Measurements from ENCODE around the gene RFT1.
A peak's percentile ranks its signal among the peaks of the same experiment; 100 is the strongest.

RFT1 gene

GRCh38 chr3:53091011-53091410, 39.2 kb downstream of the RFT1 start:
- no peak for DNase-seq (ENCODE audit: low read depth)

GRCh38 chr3:53089511-53089910, 40.7 kb downstream of the RFT1 start:
- no peak for DNase-seq (ENCODE audit: low read depth)

GRCh38 chr3:53085476-53085875, 44.8 kb downstream of the RFT1 start:
- DNase-seq (ENCODE audit: low read depth) = no peak

DNA sequence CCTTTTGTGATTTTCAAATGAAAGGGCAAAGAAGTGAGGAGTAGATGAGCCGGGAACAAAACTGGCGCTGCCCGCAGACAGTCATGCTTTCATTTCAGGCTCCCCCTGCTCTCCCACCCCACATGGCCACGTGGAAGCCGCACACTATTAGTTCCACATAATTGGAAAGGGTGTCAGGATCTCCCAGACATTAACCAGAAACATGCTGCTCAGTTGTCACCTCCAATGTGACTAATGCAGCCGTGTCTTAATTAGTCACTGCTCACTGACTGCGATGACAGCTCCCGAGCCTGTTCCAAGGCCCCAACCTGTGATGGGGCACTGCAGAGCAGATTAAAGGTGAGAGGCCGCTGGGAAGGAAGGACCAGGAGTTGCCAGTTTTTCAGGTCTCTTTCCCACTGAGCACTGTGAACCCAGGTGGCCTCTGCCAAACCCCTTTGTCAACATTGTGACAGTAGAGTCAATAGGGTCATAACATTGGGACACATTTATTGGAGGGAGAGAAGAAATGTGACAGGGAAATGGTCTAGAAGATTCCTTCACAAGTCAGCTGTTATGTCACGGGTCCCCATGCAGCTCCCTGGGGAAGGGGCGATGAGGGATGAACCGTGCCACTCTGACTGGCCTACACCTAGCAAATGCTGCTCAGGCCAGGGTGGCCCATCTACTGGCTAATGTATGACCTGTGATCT, 45.8 kb downstream of the RFT1 start:
- no peak for DNase-seq (ENCODE audit: low read depth)

- DNase-seq (ENCODE audit: low read depth) = no peak
These were observed 46.3 kb downstream of the RFT1 start for GRCh38 chr3:53083949-53084309.

DNA sequence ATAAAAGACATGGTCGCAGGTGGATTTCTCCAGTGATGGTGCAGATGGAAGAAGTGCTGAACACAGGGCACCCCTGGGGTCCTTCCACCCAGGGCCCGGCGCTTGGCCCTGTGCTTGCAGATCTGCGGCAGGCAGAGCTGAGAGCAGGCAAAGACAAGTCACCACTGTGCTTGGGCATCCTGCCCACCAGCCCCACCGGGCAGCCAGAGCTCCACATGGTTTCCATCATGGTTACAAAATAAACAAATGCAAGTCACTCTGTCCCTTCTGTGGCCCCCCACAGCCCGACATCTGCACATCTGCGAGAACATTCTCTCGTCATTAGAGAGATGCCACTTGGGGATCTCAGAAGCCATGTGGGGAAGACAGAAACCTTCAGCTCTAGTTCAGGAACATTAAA, 46.7 kb downstream of the RFT1 start:
- DNase-seq (ENCODE audit: low read depth) = no peak

DNA sequence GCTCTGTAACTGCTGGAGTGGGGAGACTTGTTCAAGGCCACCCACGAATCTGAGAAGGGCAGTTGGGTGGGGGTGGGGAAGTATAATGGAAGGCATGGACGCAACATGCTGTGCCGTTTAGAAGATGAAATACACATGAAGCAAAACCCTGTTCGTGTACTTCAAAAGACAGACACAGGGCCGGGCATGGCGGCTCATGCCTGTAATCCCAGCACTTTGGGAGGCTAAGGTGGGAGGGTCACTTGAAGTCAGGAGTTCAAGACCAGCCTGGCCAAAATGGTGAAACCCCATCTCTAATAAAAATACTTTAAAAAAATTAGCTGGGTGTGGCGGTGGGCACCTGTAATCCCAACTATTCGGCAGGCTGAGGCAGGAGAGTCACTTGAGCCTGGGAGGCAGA, 47.5 kb downstream of the RFT1 start:
- no peak for DNase-seq (ENCODE audit: low read depth)

DNA sequence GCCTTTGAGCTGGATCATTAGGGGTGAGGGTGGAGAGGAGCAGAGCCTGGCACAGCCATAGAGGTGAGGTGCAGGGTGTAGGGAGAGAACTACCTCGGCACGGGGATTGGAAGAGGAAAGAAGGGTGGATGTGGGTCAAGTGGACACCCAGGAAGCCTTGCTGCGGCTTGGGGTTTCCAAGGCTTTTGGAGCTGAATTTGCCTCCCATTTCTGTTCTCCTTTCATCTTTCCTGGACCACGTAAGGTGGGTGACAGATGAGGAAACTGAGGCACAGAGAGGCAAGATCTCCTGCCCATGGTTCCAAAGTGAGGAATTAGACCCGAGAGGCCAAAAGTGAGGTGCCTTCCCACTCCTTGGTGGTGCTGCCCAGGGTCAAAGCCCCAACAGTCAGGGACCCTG, 48.9 kb downstream of the RFT1 start:
- DNase-seq (ENCODE audit: low read depth) = no peak

DNA sequence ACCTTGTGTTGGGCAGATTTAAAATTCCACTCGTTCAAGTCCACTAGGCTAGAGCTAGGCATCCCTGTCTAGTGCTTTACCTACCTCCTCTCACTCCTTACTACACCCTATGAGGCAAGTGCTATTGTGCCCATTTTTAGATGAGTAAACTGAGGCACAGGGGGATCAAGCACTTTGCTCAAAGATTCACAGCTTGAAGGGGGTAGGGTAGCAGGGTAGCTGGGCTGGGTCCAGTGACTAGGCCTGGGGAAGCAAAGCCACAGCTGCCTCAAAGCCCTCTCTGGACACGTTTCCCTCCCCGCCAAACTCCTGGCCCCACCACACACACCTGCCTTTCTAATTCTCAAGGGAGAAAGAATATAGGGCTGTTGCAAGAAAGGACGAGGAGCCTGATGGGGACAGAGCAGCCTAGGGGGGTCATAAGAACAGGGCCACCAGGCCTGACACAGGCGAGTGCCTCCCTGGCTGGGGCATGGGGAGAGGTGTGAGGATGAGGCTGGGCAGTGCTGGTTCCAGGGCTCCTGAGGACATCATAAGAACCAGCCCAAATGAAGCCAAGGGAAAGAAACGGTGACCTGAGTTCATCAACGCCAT, 49.5 kb downstream of the RFT1 start:
- no peak for DNase-seq (ENCODE audit: low read depth)

- no peak for DNase-seq (ENCODE audit: low read depth)
These were observed 50.3 kb downstream of the RFT1 start for GRCh38 chr3:53079791-53080555.

- DNase-seq (ENCODE audit: low read depth) = no peak
These were observed 51.1 kb downstream of the RFT1 start for GRCh38 chr3:53079147-53079546.

GRCh38 chr3:53078656-53079055, 51.6 kb downstream of the RFT1 start:
- DNase-seq (ENCODE audit: low read depth) = no peak

DNA sequence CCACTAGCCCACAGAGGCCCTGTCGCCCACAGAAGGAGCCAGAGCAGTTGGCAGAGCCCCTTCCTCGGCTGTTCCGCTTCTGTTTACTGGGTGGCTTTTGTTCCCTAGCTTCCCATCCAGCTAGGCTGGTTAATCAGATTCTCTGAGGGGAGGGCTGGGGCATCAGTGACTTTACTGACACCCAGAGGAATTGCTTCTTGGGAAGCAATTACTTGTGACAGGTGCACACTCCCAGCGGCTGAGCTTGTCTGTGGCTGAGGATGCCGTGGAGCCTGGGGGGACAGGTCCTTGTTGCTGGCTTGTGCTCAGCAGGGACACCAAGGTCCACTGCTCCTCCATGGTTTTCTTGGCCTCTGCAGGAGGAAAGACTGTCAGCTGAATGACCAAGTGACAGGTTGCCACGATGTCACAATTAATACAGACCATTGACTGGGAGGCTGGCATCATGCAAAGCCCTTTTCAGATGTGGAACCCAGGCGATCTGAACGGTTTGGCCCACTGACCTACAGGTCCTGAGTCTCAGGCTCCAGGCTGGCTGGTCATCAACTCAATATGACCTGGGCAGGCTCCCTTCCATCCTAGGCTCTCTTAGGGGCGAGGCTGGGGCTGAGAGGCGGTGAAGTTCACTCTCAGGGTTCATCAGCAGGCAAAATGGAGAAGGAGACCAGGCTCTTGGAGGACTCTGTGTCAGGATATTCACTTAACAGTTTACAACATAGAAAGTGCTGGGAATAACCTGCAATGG, 52.6 kb downstream of the RFT1 start:
- DNase-seq (ENCODE audit: low read depth) = no peak

- no peak for DNase-seq (ENCODE audit: low read depth)
These were observed 54.5 kb downstream of the RFT1 start for GRCh38 chr3:53075743-53076140.

DNA sequence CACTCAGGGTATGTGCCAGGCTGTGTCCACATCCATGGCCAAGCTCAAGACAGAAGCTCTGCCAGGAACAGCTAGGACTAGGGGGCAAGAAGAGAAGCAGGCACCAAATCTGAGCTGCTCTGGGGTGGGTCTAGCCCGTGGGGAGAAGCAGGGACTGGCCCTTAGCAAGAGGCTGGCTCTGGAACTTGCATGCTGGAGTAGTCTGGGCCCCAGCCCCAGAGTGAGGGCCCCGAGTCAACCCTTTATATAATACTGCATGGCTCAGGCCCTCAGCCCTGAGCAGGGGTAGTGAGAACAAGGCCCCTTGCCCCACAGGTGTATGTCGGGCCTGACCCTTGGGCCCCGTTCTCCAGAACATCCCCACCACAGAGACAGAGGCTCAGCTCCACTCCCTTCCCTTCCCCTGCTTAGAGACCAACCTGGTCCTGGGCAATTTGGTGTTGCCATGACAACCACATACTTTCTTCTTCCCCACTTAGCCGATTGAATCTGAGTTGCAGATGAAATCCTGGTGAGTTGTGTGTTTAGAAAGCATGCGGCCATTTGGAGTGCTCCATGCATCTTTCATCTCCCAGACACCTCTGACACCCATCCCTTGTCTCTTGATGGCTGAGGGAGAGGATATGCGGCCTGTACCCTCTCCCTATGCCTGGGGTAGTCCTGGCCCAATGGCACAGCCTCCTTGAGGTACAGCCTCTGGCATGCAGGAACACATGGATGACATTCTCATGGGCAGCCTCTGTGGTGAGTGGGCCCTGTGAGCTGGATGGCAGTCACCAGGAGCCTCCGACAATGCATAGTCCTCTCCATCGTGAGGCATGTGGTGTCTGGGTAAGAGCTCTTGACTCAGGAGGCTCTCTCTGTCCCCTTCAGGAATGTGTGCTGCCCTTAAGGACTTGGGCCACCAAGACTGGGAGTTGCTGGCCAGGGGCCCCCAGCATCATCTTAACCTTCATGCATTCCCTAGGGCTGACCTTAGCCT, 55.2 kb downstream of the RFT1 start:
- DNase-seq (ENCODE audit: low read depth) = no peak

DNA sequence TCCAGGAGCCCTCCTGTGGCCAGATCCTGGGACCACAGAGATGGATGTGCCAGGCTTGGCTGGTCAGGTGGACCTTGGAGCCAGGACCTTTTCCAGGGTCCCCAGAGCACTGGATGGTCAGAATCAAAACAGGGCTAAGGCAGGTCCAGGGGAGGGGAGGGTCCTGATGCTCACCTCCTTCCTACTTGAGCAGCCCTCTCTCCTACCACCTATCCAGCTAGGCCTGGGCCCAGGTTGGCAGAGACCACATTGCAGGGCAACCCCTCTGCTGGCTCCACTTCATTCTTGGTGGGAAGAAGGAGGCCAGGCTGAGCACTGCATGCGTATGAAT, 55.9 kb downstream of the RFT1 start:
- no peak for DNase-seq (ENCODE audit: low read depth)

GRCh38 chr3:53073553-53074365, 56.5 kb downstream of the RFT1 start:
- no peak for DNase-seq (ENCODE audit: low read depth)

DNA sequence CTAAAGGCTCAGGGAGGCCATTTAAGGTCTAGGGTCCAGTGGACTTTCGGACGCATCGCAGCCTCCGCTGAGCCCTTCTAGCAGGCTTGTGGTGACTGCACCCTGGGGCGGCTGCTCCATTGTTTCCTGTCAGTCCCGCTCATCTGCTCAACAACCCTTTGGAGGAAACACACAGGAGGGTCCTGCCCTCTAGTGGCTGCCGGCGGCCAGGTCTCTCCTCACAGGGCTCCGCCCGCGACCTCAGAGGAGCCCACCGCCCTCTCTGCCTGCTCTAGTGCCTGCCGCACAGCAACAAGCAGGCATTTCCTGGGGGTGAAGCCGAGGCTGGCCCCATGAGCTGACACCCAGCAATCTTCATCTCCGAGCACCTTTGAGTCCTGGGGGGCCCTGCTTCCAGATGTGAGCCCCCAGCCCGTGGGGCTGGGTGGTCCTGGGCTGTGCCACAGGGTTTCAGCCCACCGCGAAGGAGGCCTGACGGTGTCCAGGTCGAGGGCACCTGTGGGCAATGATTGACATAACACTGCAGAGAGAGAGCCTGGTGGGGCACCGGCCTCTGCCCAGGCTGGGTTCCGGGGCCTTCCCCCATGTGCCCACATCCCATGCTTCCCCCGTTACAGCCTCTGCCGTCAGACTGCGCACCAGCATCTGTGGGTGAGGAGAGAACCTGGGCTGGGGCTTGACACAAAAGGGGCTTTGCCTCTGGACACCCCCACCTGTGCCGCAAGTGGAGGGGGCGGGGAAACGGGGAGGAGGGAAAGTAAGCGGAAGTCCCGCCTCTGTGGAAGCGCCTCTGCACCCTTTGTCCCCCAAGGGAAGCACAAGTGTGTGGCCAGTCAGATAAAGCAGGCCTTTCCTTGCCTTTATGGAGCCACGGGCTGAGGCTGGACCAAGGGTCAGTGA, 57.3 kb downstream of the RFT1 start:
- DNase-seq (ENCODE audit: low read depth) = peak; percentile 78

- DNase-seq (ENCODE audit: low read depth) = no peak
These were observed 58.3 kb downstream of the RFT1 start for GRCh38 chr3:53071882-53072431.

Data from stimulated activated CD8-positive, alpha-beta memory T cell treated with anti-CD3 and anti-CD28 coated beads, Interleukin-4, amount 100 ng/mL, for 24 hours (primary cell).